H9 (cell line): ENCODE data around the gene VOPP1. TPM values are rescaled to one million over a fixed set of nuclear protein-coding genes. Genes with fewer than 3 reads are reported as not detected.

ENCODE experiments used
- DNase-seq: peaks from one replicate; pipeline ENCODE4 v3.0.0-alpha.2; 2017
- H2AFZ ChIP-seq: one replicate; pipeline ENCODE4 v1.6.1; 2013; ENCODE audit warnings: mild to moderate bottlenecking, low read length, control low read depth, moderate library complexity
- H2AK5ac ChIP-seq: 2 replicates; pipeline ENCODE4 v1.6.1; 2013; ENCODE audit warnings: low read length, control low read depth, mixed read lengths; ENCODE audit not compliant: insufficient read length
- H2BK120ac ChIP-seq: one replicate; pipeline ENCODE4 v1.6.1; 2013; ENCODE audit warnings: low read depth, mild to moderate bottlenecking, low read length, control low read depth, inconsistent platforms; ENCODE audit not compliant: poor library complexity, severe bottlenecking
- H2BK12ac ChIP-seq: 2 replicates; pipeline ENCODE4 v1.6.1; 2013; ENCODE audit warnings: low read length, control low read depth, mixed read lengths, low read depth; ENCODE audit not compliant: insufficient read length
- H2BK15ac ChIP-seq: 2 replicates; pipeline ENCODE4 v1.6.1; 2013; ENCODE audit warnings: low read depth, low read length, control low read depth
- H2BK20ac ChIP-seq: one replicate; pipeline ENCODE4 v1.6.1; 2013; ENCODE audit warnings: low read depth, mild to moderate bottlenecking, low read length, control low read depth, inconsistent platforms; ENCODE audit not compliant: poor library complexity, severe bottlenecking
- H2BK5ac ChIP-seq: 2 replicates; pipeline ENCODE4 v1.6.1; 2013; ENCODE audit warnings: low read length, control low read depth, mixed read lengths; ENCODE audit not compliant: insufficient read length
- H3K14ac ChIP-seq: 2 replicates; pipeline ENCODE4 v1.6.1; 2013; ENCODE audit warnings: low read length, control low read depth; ENCODE audit not compliant: insufficient read depth
- H3K18ac ChIP-seq: 2 replicates; pipeline ENCODE4 v1.6.1; 2013; ENCODE audit warnings: low read depth, mild to moderate bottlenecking, mixed read lengths, low read length, control low read depth; ENCODE audit not compliant: insufficient read length
- H3K23ac ChIP-seq: 2 replicates; pipeline ENCODE4 v1.6.1; 2013; ENCODE audit warnings: low read length, control low read depth, mixed read lengths, low read depth; ENCODE audit not compliant: insufficient read length
- H3K23me2 ChIP-seq: 2 replicates; pipeline ENCODE4 v1.6.1; 2013; ENCODE audit warnings: low read depth, mild to moderate bottlenecking, mixed read lengths, low read length, control low read depth; ENCODE audit not compliant: insufficient read length, poor library complexity, severe bottlenecking
- H3K27ac ChIP-seq: 2 replicates; pipeline ENCODE4 v1.5.1; 2013; ENCODE audit warnings: low read length, control low read depth, mixed read lengths, low read depth; ENCODE audit not compliant: insufficient read length
- H3K27me3 ChIP-seq: 2 replicates; pipeline ENCODE4 v1.6.1; 2013; ENCODE audit warnings: low read length, control low read depth, inconsistent platforms; ENCODE audit not compliant: insufficient read depth
- H3K4ac ChIP-seq: 2 replicates; pipeline ENCODE4 v1.6.1; 2013; ENCODE audit warnings: low read depth, mild to moderate bottlenecking, control low read depth, inconsistent platforms, low read length, moderate library complexity
- H3K4me1 ChIP-seq: 2 replicates; pipeline ENCODE4 v1.6.1; 2013; ENCODE audit warnings: low read length, control low read depth, inconsistent platforms; ENCODE audit not compliant: insufficient read depth
- H3K4me2 ChIP-seq: 2 replicates; pipeline ENCODE4 v1.6.1; 2013; ENCODE audit warnings: low read length, control low read depth, mixed read lengths; ENCODE audit not compliant: insufficient read length, insufficient read depth
- H3K56ac ChIP-seq: 2 replicates; pipeline ENCODE4 v1.6.1; 2013; ENCODE audit warnings: low read depth, mild to moderate bottlenecking, mixed read lengths, low read length, control low read depth; ENCODE audit not compliant: insufficient read length
- H3K79me1 ChIP-seq: 2 replicates; pipeline ENCODE4 v1.6.1; 2013; ENCODE audit warnings: low read depth, mild to moderate bottlenecking, moderate library complexity, low read length, control low read depth, inconsistent platforms; ENCODE audit not compliant: insufficient read depth, poor library complexity, severe bottlenecking
- H3K79me2 ChIP-seq: 2 replicates; pipeline ENCODE4 v1.6.1; 2013; ENCODE audit warnings: low read length, control low read depth, inconsistent platforms; ENCODE audit not compliant: insufficient read depth
- H3K9ac ChIP-seq: 2 replicates; pipeline ENCODE4 v1.6.1; 2013; ENCODE audit warnings: low read length, control low read depth, mixed read lengths; ENCODE audit not compliant: insufficient read length; ENCODE audit errors: extremely low read depth
- H3K9me3 ChIP-seq: one replicate; pipeline ENCODE4 v1.6.1; 2013; ENCODE audit warnings: low read depth, low read length, inconsistent platforms; ENCODE audit not compliant: control insufficient read depth
- H3T11ph ChIP-seq: one replicate; pipeline ENCODE4 v1.6.1; 2013; ENCODE audit warnings: mild to moderate bottlenecking, low read length, control low read depth, inconsistent platforms
- H4K20me1 ChIP-seq: one replicate; pipeline ENCODE4 v1.6.1; 2013; ENCODE audit not compliant: control insufficient read depth, insufficient read length, insufficient read depth
- H4K5ac ChIP-seq: 2 replicates; pipeline ENCODE4 v1.6.1; 2013; ENCODE audit warnings: low read depth, mild to moderate bottlenecking, mixed read lengths, low read length, control low read depth; ENCODE audit not compliant: insufficient read length
- H4K8ac ChIP-seq: replicated peaks from 2 replicates; pipeline ENCODE4 v1.6.1; 2013; ENCODE audit warnings: low read length, control low read depth, mixed read lengths, low read depth; ENCODE audit not compliant: insufficient read length
- H4K91ac ChIP-seq: 2 replicates; pipeline ENCODE4 v1.6.1; 2013; ENCODE audit warnings: low read depth, mild to moderate bottlenecking, moderate library complexity, mixed read lengths, low read length, control low read depth; ENCODE audit not compliant: insufficient read length
- H3K27ac Mint-ChIP-seq, 3 experiments: 2 replicates in 2 of 3; 3 replicates in 1 of 3; pipeline ENCODE4 v1.8.0; 2020 to 2021; ENCODE audit warnings: mixed read lengths in 3 of 3, mild to moderate bottlenecking in 1 of 3, moderate library complexity in 1 of 3
- H3K27me3 Mint-ChIP-seq: 2 replicates; pipeline ENCODE4 v1.8.0; 2021; ENCODE audit warnings: low read depth, mild to moderate bottlenecking, moderate library complexity, mixed read lengths
- H3K36me3 Mint-ChIP-seq, 3 experiments: 2 replicates in 2 of 3; 3 replicates in 1 of 3; pipeline ENCODE4 v1.8.0; 2020 to 2021; ENCODE audit warnings: low read depth in 3 of 3, mixed read lengths in 3 of 3; ENCODE audit not compliant: insufficient read depth in 1 of 3
- H3K4me1 Mint-ChIP-seq, 2 experiments: 2 replicates each; pipeline ENCODE4 v1.8.0; 2020; ENCODE audit warnings: mixed read lengths in 2 of 2
- H3K4me3 Mint-ChIP-seq, 2 experiments: 2 replicates in 1 of 2; 3 replicates in 1 of 2; pipeline ENCODE4 v1.8.0; 2020 to 2021; ENCODE audit warnings: mild to moderate bottlenecking in 2 of 2, mixed read lengths in 2 of 2, moderate library complexity in 1 of 2
- H3K9me3 Mint-ChIP-seq, 2 experiments: 2 replicates in 1 of 2; 3 replicates in 1 of 2; pipeline ENCODE4 v1.8.0; 2020; ENCODE audit warnings: mild to moderate bottlenecking in 2 of 2, mixed read lengths in 2 of 2, moderate library complexity in 1 of 2
- CTCF ChIP-seq: fragments of 200-600 bp; sonication (generic); conservative IDR thresholded peaks from 3 replicates; pipeline ENCODE4 v1.8.0; 2021; ENCODE audit warnings: antibody characterized with exemption, mild to moderate bottlenecking
- WGBS: extraction: QIAGEN DNeasy Blood & Tissue Kit; methylation state at CpG from one replicate; pipeline ENCODE4 v1.1.7; 2013; ENCODE audit warnings: missing lambda C conversion rate, low lambda C conversion rate, mixed read lengths; ENCODE audit not compliant: insufficient read length; ENCODE audit errors: extremely low coverage; 5-methylcytosine and 5-hydroxymethylcytosine counted together
- total RNA-seq: library from RNA; stranded (reverse); gene quantifications from 2 replicates; pipeline ENCODE4 v1.2.1, GENCODE V29; 2021

VOPP1 gene
- total RNA-seq, 1 experiment from 2014 or later = 55.7 TPM

GRCh38 chr7:55475855-55476803 lies 96.2 kb downstream of the VOPP1 start:
- Histone ChIP-seq H4K91ac (no peak overlapping the region), H3K9ac (no peak overlapping the region), H3K9me3 (no peaks in the 10 kb centered on the region), H3K23me2 (no peaks in the 10 kb centered on the region), H2BK120ac (no peak overlapping the region), H4K5ac (no peak overlapping the region), H2BK5ac (no peak overlapping the region), H2AK5ac (no peak overlapping the region), H3K4ac (no peak overlapping the region), H2BK15ac (no peak overlapping the region), H2AFZ (no peak overlapping the region), H4K20me1 (no peaks in the 10 kb centered on the region), H3K14ac (no peak overlapping the region), H3K4me1 (no peaks in the 10 kb centered on the region), H3K27me3 (no peaks in the 10 kb centered on the region), H4K8ac (no peak overlapping the region), H3K4me2 (no peak overlapping the region), H3K79me1 (no peaks in the 10 kb centered on the region), H3K56ac (no peak overlapping the region), H2BK12ac (no peak overlapping the region), H3K18ac (no peak overlapping the region), H2BK20ac (no peak overlapping the region), H3K79me2 (no peaks in the 10 kb centered on the region), H3K27ac (no peak overlapping the region), H3K23ac (no peak overlapping the region), H3T11ph (no peak overlapping the region)
- Mint-ChIP-seq H3K4me1 (peaks cover 7 to 10% of the 10 kb centered on the region in 2 experiments), H3K27ac (no peak overlapping the region; a peak in 1 of 7 replicates), H3K27me3 (no peaks in the 10 kb centered on the region), H3K4me3 (no peak overlapping the region), H3K9me3 (no peaks in the 10 kb centered on the region; a peak in 2 of 5 replicates), H3K36me3 (peaks cover 5 to 10% (median 6%) of the 10 kb centered on the region in 3 experiments)
- TF ChIP-seq CTCF = no peak
- no CpG with 5 or more reads among the region's 19 CpGs for WGBS
- DNase-seq = no peak
